Measurements from ENCODE around the gene GABRA5. TPM values are rescaled to one million over a fixed set of nuclear protein-coding genes. Genes with fewer than 3 reads are reported as not detected.

Gene GABRA5
- total RNA-seq, 1 experiment from 2014 or later, result not detected

- no peaks in the 10 kb centered on the region for H3K9me3 ChIP-seq (ENCODE audit: control insufficient read depth, insufficient read depth, low read depth, low read length)
- no peaks in the 10 kb centered on the region for H3K27me3 ChIP-seq (ENCODE audit: control insufficient read depth, insufficient read depth, low read length)
- H3K4me1 ChIP-seq (ENCODE audit: control insufficient read depth, insufficient read depth, low read length), result no peaks in the 10 kb centered on the region
- no peaks in the 10 kb centered on the region for H3K36me3 ChIP-seq (ENCODE audit: control insufficient read depth, insufficient read depth, low read length)
- H3K27ac ChIP-seq (ENCODE audit: low read length), result no peak overlapping the region
- ATAC-seq (no peak), DNase-seq (ENCODE audit: low read depth, low spot score) (no peak)
- intact Hi-C loops (cut with micrococcal nuclease; ENCODE audit: unreplicated experiment), result no loop called here
- in situ Hi-C loops (cut with HindIII; ENCODE audit: low pct_unique_long_range_greater_than_20kb, low sequenced_read_pairs), result no loop called here
- H3K4me3 ChIP-seq (ENCODE audit: low read depth in 2 of 2, low read length in 2 of 2), result no peak overlapping the region
- no TSS peak for BruUV-seq (replicated peaks)
- POLR2A ChIA-PET, result no interaction called here
- TF ChIP-seq POLR2AphosphoS5 (IDR thresholded peaks at IDR 0.05; ENCODE audit: low read depth, low read length) (no peak), SIN3A (IDR thresholded peaks at IDR 0.05; ENCODE audit: borderline replicate concordance, insufficient read depth, low read depth, low read length) (no peak), TCF7L2 (IDR thresholded peaks at IDR 0.05; ENCODE audit: low read depth, low read length) (no peak)
- TF ChIP-seq, protein P1, sequence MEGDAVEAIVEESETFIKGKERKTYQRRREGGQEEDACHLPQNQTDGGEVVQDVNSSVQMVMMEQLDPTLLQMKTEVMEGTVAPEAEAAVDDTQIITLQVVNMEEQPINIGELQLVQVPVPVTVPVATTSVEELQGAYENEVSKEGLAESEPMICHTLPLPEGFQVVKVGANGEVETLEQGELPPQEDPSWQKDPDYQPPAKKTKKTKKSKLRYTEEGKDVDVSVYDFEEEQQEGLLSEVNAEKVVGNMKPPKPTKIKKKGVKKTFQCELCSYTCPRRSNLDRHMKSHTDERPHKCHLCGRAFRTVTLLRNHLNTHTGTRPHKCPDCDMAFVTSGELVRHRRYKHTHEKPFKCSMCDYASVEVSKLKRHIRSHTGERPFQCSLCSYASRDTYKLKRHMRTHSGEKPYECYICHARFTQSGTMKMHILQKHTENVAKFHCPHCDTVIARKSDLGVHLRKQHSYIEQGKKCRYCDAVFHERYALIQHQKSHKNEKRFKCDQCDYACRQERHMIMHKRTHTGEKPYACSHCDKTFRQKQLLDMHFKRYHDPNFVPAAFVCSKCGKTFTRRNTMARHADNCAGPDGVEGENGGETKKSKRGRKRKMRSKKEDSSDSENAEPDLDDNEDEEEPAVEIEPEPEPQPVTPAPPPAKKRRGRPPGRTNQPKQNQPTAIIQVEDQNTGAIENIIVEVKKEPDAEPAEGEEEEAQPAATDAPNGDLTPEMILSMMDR (IDR thresholded peaks at IDR 0.05), result no peak
- TF ChIP-seq, protein P2, sequence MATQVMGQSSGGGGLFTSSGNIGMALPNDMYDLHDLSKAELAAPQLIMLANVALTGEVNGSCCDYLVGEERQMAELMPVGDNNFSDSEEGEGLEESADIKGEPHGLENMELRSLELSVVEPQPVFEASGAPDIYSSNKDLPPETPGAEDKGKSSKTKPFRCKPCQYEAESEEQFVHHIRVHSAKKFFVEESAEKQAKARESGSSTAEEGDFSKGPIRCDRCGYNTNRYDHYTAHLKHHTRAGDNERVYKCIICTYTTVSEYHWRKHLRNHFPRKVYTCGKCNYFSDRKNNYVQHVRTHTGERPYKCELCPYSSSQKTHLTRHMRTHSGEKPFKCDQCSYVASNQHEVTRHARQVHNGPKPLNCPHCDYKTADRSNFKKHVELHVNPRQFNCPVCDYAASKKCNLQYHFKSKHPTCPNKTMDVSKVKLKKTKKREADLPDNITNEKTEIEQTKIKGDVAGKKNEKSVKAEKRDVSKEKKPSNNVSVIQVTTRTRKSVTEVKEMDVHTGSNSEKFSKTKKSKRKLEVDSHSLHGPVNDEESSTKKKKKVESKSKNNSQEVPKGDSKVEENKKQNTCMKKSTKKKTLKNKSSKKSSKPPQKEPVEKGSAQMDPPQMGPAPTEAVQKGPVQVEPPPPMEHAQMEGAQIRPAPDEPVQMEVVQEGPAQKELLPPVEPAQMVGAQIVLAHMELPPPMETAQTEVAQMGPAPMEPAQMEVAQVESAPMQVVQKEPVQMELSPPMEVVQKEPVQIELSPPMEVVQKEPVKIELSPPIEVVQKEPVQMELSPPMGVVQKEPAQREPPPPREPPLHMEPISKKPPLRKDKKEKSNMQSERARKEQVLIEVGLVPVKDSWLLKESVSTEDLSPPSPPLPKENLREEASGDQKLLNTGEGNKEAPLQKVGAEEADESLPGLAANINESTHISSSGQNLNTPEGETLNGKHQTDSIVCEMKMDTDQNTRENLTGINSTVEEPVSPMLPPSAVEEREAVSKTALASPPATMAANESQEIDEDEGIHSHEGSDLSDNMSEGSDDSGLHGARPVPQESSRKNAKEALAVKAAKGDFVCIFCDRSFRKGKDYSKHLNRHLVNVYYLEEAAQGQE (IDR thresholded peaks at IDR 0.05; ENCODE audit: insufficient read depth in 1 of 2, low read depth in 2 of 2, low read length in 1 of 2), result no peak
- CTCF ChIA-PET, result no interaction called here
These were observed 16.7 kb upstream of the GABRA5 start for GRCh38 chr15:26850161-26850560.

- CTCF ChIA-PET, result no interaction called here
- in situ Hi-C loops (cut with HindIII; ENCODE audit: low pct_unique_long_range_greater_than_20kb, low sequenced_read_pairs), result no loop called here
- DNase-seq (ENCODE audit: low read depth, low spot score) (no peak), ATAC-seq (no peak)
- no peaks in the 10 kb centered on the region for H3K36me3 ChIP-seq (ENCODE audit: control insufficient read depth, insufficient read depth, low read length)
- intact Hi-C loops (cut with micrococcal nuclease; ENCODE audit: unreplicated experiment), result no loop called here
- POLR2A ChIA-PET, result no interaction called here
- H3K27me3 ChIP-seq (ENCODE audit: control insufficient read depth, insufficient read depth, low read length), result no peaks in the 10 kb centered on the region
- no TSS peak for BruUV-seq (replicated peaks)
- no peak overlapping the region for H3K4me3 ChIP-seq (ENCODE audit: low read depth in 2 of 2, low read length in 2 of 2)
- H3K4me1 ChIP-seq (ENCODE audit: control insufficient read depth, insufficient read depth, low read length), result no peaks in the 10 kb centered on the region
- no peaks in the 10 kb centered on the region for H3K9me3 ChIP-seq (ENCODE audit: control insufficient read depth, insufficient read depth, low read depth, low read length)
- TF ChIP-seq POLR2AphosphoS5 (IDR thresholded peaks at IDR 0.05; ENCODE audit: low read depth, low read length) (no peak), TCF7L2 (IDR thresholded peaks at IDR 0.05; ENCODE audit: low read depth, low read length) (no peak), SIN3A (IDR thresholded peaks at IDR 0.05; ENCODE audit: borderline replicate concordance, insufficient read depth, low read depth, low read length) (no peak)
- TF ChIP-seq, protein P1 (IDR thresholded peaks at IDR 0.05), result no peak
- TF ChIP-seq, protein P2 (IDR thresholded peaks at IDR 0.05; ENCODE audit: insufficient read depth in 1 of 2, low read depth in 2 of 2, low read length in 1 of 2), result no peak
- no peak overlapping the region for H3K27ac ChIP-seq (ENCODE audit: low read length)
These were observed 13.9 kb upstream of the GABRA5 start for GRCh38 chr15:26852980-26853379.

Data from Panc1 (cell line).